ENCODE results near the gene MACO1. TPM values are rescaled to one million over a fixed set of nuclear protein-coding genes. Genes with fewer than 3 reads are reported as not detected.
A peak's percentile ranks its signal among the peaks of the same experiment; 100 is the strongest.

Gene MACO1
- total and polyA plus RNA-seq, 5 donors from 2014 or later: 5.0 to 20.3 (median 5.8) TPM

DNA sequence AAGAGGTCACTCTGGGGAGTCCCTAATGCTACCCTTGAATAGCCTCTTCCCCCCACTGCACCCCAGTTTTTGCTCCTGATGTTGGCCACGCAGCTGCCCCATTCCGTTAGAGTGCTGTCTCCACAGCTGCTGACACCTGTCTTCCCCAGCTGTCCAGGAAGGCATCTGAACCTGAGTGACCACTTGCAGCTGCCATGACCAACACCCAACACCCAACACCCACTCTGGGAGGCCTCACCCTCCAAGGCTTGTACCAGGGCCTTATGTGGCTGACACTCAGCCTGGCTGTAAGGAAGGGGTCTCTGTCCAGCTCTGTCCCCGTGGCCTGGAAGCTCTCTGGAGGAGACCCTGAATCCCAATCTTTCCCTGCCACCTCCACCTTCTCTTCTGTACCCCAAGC is 86.0 kb downstream of the MACO1 start:
- no peak for ATAC-seq (ENCODE audit: low read depth in 2 of 2)
- H3K36me3 ChIP-seq (ENCODE audit: control insufficient read depth, insufficient read depth, low read length): no peaks in the 10 kb centered on the region
- H3K27ac Mint-ChIP-seq: no peak overlapping the region

DNA sequence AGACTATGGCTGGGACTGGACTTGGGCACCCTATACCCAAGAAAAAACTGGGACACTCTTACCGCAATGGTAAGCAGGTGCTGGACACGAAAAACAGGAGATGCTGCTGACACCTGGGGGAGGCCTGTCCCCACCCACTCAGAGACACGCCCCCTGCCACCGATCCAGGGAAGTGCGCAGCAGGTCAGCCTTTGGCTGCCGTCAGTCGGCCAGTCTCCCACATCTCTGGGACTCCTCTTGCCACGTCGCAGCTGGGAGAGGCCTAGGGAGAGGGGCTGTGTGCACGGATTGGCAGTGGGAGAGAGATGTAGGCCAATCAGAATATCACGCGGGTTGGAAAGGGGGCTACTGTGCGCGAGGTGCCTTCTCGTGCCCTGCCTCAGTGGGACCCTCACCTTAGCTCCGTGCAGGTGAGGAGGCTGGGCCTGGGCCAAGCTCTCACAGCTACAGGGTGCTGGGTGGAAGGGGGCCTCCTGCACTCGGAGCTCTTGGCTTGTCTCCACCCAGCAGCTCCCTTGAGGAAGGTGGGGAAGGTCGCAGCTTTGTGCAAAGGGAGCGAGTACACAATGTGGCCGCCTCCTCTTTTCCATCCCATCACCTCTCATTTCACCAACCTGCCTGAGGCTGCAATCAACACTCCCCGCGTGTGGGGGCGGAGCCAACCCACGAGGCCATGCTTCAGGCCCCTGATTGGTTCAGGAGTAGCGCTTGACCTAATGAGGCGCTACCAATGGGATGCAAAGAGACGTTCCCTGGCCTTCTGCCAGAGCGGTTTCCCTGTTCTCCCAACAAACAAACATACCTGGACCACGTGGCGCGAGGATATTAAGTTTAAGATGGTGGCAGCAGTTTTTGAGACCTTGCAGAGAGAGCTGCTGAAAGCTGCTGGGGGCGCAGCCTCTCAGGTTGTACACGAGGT is 87.0 kb downstream of the MACO1 start:
- H3K36me3 Mint-ChIP-seq: no peaks in the 10 kb centered on the region
- ATAC-seq (ENCODE audit: low read depth in 2 of 2) (no peak), DNase-seq (no peak)
- H3K4me3 ChIP-seq (ENCODE audit: low read depth, low read length): no peak overlapping the region
- peaks cover 0 to 6% (median 0%) of the 10 kb centered on the region in 7 donors for H3K9me3 Mint-ChIP-seq
- no peak overlapping the region for H3K27ac ChIP-seq (ENCODE audit: insufficient read depth, low read length, poor library complexity, severe bottlenecking)
- H3K4me1 Mint-ChIP-seq: peaks cover 4 to 16% (median 12%) of the 10 kb centered on the region in 4 donors
- H3K27me3 Mint-ChIP-seq: peaks cover 4% of the 10 kb centered on the region
- H3K9me3 ChIP-seq (ENCODE audit: control insufficient read depth in 2 of 2, low read length in 2 of 2): no peaks in the 10 kb centered on the region
- H3K36me3 ChIP-seq (ENCODE audit: control insufficient read depth, insufficient read depth, low read length): no peaks in the 10 kb centered on the region
- H3K4me1 ChIP-seq (ENCODE audit: control insufficient read depth, insufficient read depth, low read length, poor library complexity, severe bottlenecking): peaks cover 5% of the 10 kb centered on the region
- H3K4me3 Mint-ChIP-seq: no peak overlapping the region
- no peak overlapping the region for H3K27ac Mint-ChIP-seq
- no peaks in the 10 kb centered on the region for H3K27me3 ChIP-seq (ENCODE audit: control insufficient read depth, insufficient read depth, low read length)

More for the DNA sequence above, 86.0 kb downstream of the MACO1 start:
- peaks cover 0 to 6% (median 0%) of the 10 kb centered on the region in 7 donors for H3K9me3 Mint-ChIP-seq
- Histone ChIP-seq H3K27ac (ENCODE audit: insufficient read depth, low read length, poor library complexity, severe bottlenecking) (no peak overlapping the region), H3K9me3 (ENCODE audit: control insufficient read depth in 2 of 2, low read length in 2 of 2) (no peaks in the 10 kb centered on the region), H3K27me3 (ENCODE audit: control insufficient read depth, insufficient read depth, low read length) (no peaks in the 10 kb centered on the region), H3K4me3 (ENCODE audit: low read depth, low read length) (no peak overlapping the region), H3K4me1 (ENCODE audit: control insufficient read depth, insufficient read depth, low read length, poor library complexity, severe bottlenecking) (peaks cover 5% of the 10 kb centered on the region)
- DNase-seq: no peak
- H3K4me3 Mint-ChIP-seq: no peak overlapping the region
- H3K4me1 Mint-ChIP-seq: peaks cover 4 to 16% (median 12%) of the 10 kb centered on the region in 4 donors
- no peaks in the 10 kb centered on the region for H3K36me3 Mint-ChIP-seq
- peaks cover 4% of the 10 kb centered on the region for H3K27me3 Mint-ChIP-seq

DNA sequence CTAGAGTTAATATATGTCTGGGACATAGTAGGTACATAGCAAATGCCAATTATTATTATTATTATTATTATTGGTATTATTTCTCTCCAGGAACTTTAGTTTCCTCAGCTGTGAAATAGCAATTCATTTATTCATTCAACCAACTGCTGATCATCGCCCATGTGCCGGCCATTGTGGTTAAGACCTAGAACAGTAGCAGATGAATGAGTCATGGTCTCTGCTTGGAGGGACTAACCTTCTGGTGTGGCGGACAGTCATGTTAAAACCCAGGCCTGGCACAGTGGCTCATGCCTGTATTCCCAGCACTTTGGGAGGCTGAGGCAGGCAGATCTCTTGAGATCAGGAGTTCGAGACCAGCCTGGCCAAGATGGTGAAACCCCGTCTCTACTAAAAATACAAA is 88.9 kb downstream of the MACO1 start:
- H3K36me3 Mint-ChIP-seq: no peaks in the 10 kb centered on the region
- peaks cover 0 to 5% (median 0%) of the 10 kb centered on the region in 7 donors for H3K9me3 Mint-ChIP-seq
- H3K4me3 Mint-ChIP-seq: no peak overlapping the region
- no peaks in the 10 kb centered on the region for H3K9me3 ChIP-seq (ENCODE audit: control insufficient read depth in 2 of 2, low read length in 2 of 2)
- no peaks in the 10 kb centered on the region for H3K27me3 Mint-ChIP-seq
- peaks cover 4 to 16% (median 11%) of the 10 kb centered on the region in 4 donors for H3K4me1 Mint-ChIP-seq
- H3K27me3 ChIP-seq (ENCODE audit: control insufficient read depth, insufficient read depth, low read length): no peaks in the 10 kb centered on the region
- peaks cover 5% of the 10 kb centered on the region for H3K4me1 ChIP-seq (ENCODE audit: control insufficient read depth, insufficient read depth, low read length, poor library complexity, severe bottlenecking)
- DNase-seq (no peak), ATAC-seq (ENCODE audit: low read depth in 2 of 2) (no peak)
- H3K4me3 ChIP-seq (ENCODE audit: low read depth, low read length): no peak overlapping the region
- H3K36me3 ChIP-seq (ENCODE audit: control insufficient read depth, insufficient read depth, low read length): no peaks in the 10 kb centered on the region
- peak overlapping the region in 1 of 3 donors; percentile 87 for H3K27ac Mint-ChIP-seq
- no peak overlapping the region for H3K27ac ChIP-seq (ENCODE audit: insufficient read depth, low read length, poor library complexity, severe bottlenecking)

DNA sequence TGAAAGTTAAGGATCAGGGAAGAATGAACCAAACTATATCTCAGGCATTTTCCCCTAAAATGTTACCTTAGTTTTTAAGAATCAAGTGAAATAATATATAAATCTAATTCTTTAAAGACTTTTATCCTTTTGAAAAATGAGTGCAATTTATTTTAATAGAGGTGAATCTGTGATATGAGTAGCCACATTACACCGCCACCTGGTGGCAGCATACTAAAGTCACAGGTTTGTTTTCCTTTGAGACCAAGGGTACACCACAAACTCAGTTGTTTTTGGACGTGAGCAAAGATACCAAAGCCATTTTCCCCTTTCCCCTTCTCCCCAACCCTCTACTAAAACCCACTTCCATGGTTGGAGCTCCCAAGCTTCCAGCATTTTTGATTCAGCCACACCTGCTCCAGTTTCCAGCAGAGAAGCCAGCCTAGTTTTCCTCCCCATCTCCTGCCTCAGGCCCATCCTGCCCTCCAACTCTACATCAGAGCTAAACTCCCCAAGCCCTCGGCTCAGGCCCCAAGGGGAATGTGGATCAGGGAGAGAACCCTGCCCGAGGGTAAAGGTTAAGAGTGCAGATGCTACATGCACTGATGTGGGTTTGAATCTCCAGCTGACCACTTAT is 89.9 kb downstream of the MACO1 start:
- no peak overlapping the region for H3K4me3 ChIP-seq (ENCODE audit: low read depth, low read length)
- peaks cover 5% of the 10 kb centered on the region for H3K4me1 ChIP-seq (ENCODE audit: control insufficient read depth, insufficient read depth, low read length, poor library complexity, severe bottlenecking)
- no peak overlapping the region for H3K27ac ChIP-seq (ENCODE audit: insufficient read depth, low read length, poor library complexity, severe bottlenecking)
- H3K9me3 Mint-ChIP-seq: peaks cover 0 to 4% (median 3%) of the 10 kb centered on the region in 7 donors
- ATAC-seq (ENCODE audit: low read depth in 2 of 2) (peak; percentile 64 to 67), DNase-seq (peak; percentile 50 to 83 (median 71))
- no peaks in the 10 kb centered on the region for H3K36me3 Mint-ChIP-seq
- peak overlapping the region; percentile 87 to 90 (median 88) for H3K27ac Mint-ChIP-seq
- no peaks in the 10 kb centered on the region for H3K36me3 ChIP-seq (ENCODE audit: control insufficient read depth, insufficient read depth, low read length)
- H3K4me3 Mint-ChIP-seq: no peak overlapping the region
- H3K9me3 ChIP-seq (ENCODE audit: control insufficient read depth in 2 of 2, low read length in 2 of 2): no peaks in the 10 kb centered on the region
- peaks cover 4 to 16% (median 10%) of the 10 kb centered on the region in 4 donors for H3K4me1 Mint-ChIP-seq
- H3K27me3 Mint-ChIP-seq: no peaks in the 10 kb centered on the region
- no peaks in the 10 kb centered on the region for H3K27me3 ChIP-seq (ENCODE audit: control insufficient read depth, insufficient read depth, low read length)

DNA sequence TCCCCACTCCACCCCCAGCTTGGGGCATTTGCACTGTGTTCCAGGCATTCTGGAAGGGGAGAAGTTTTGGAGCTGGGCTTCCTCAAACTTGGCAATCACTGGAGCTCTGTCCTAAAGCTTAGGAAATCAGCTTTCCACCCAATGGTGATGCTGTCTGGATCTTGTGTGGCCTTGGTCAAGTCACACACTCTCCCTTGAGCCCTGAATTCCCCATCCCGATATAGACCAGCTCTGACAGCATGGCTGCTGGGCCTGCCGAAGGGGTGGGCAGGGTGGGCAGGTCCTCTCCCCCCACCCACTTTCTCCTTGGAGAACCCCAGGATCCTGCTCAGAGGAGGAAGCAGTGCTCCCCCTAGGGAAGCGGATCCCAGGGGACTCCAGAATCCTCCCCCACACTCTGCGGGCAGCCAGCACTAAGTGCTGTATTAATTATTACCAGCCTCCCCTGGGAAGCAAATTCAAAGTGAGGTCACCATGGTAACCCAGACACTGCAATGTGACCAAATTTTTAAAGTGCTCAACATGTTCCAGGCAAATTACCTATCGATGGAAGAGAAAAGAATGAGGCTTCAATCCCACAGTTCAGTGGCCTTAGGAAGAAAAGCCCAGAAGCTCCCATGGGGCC is 91.4 kb downstream of the MACO1 start:
- no peaks in the 10 kb centered on the region for H3K36me3 ChIP-seq (ENCODE audit: control insufficient read depth, insufficient read depth, low read length)
- peaks cover 5% of the 10 kb centered on the region for H3K4me1 ChIP-seq (ENCODE audit: control insufficient read depth, insufficient read depth, low read length, poor library complexity, severe bottlenecking)
- Mint-ChIP-seq H3K36me3 (no peaks in the 10 kb centered on the region), H3K4me1 (peaks cover 4 to 16% (median 10%) of the 10 kb centered on the region in 4 donors), H3K4me3 (no peak overlapping the region), H3K27ac (peak overlapping the region in 1 of 3 donors; percentile 75), H3K27me3 (no peaks in the 10 kb centered on the region), H3K9me3 (peaks cover 0 to 4% (median 0%) of the 10 kb centered on the region in 7 donors)
- no peak for ATAC-seq (ENCODE audit: low read depth in 2 of 2)
- no peak for DNase-seq
- H3K4me3 ChIP-seq (ENCODE audit: low read depth, low read length): no peak overlapping the region
- no peak overlapping the region for H3K27ac ChIP-seq (ENCODE audit: insufficient read depth, low read length, poor library complexity, severe bottlenecking)
- H3K27me3 ChIP-seq (ENCODE audit: control insufficient read depth, insufficient read depth, low read length): no peaks in the 10 kb centered on the region
- no peaks in the 10 kb centered on the region for H3K9me3 ChIP-seq (ENCODE audit: control insufficient read depth in 2 of 2, low read length in 2 of 2)

DNA sequence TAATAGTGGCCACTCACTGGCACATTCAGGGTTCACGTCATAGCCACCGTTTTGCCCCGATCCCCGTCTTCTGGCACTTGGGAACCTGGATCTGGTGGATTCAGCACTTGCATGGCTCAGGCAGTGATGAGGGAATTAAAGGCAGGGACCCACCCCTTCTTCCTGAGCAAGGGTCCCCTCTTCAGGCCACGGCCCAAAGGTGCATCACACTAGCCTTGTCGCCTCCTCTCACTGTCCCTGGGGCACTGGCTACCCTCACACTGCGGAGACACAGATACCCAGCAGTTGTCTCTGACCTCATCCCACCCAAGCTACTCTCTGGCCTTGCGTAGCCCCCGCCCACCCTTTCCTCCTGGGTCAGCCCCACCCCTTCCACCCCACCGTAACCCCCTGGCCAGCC is 92.8 kb downstream of the MACO1 start:
- Histone ChIP-seq H3K4me1 (ENCODE audit: control insufficient read depth, insufficient read depth, low read length, poor library complexity, severe bottlenecking) (peaks cover 5% of the 10 kb centered on the region), H3K36me3 (ENCODE audit: control insufficient read depth, insufficient read depth, low read length) (no peaks in the 10 kb centered on the region), H3K27me3 (ENCODE audit: control insufficient read depth, insufficient read depth, low read length) (no peaks in the 10 kb centered on the region), H3K4me3 (ENCODE audit: low read depth, low read length) (no peak overlapping the region), H3K27ac (ENCODE audit: insufficient read depth, low read length, poor library complexity, severe bottlenecking) (no peak overlapping the region), H3K9me3 (ENCODE audit: control insufficient read depth in 2 of 2, low read length in 2 of 2) (no peaks in the 10 kb centered on the region)
- no peak for ATAC-seq (ENCODE audit: low read depth in 2 of 2)
- no peaks in the 10 kb centered on the region for H3K36me3 Mint-ChIP-seq
- peaks cover 0 to 4% (median 0%) of the 10 kb centered on the region in 7 donors for H3K9me3 Mint-ChIP-seq
- H3K27me3 Mint-ChIP-seq: no peaks in the 10 kb centered on the region
- H3K4me1 Mint-ChIP-seq: peaks cover 4 to 16% (median 8%) of the 10 kb centered on the region in 4 donors
- no peak overlapping the region for H3K4me3 Mint-ChIP-seq
- H3K27ac Mint-ChIP-seq: no peak overlapping the region
- DNase-seq: peak in 1 of 3 donors; percentile 26

DNA sequence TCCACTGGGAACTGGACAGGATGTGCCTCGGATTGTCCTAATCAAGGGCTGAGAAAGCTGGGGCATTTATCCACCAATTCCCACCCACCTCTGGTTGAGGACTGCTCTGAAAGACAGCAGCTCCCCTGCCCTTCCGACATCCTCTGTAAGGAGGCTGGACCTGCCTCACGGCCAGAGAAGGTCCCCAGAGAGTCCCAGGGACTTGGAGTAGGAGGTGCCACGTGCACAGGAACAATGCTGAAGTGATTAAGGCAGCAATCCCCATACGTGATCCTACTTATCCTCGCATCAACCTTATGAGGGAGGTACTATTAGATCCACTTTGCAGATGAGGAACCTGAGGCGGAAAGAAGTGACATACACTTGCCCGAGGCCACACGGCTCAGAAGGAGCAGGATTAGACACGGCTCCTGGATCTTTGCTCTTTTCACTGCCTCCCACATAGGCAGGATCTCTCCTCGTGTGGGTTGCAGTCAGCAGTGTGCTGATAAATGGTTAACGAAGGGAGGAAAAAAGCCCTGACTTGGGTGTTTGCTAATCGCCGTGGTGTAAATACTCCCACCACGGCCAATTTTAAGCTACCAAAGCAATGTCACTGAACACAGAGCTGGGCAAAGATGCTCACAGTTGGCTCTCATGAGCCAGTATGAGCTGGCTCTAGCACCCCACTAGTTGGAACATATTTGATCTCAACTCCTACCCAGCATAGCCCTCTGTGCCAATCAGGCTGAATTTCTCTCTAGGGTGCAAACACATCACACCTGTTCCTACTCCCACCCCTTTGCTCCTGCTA is 94.1 kb downstream of the MACO1 start:
- Histone ChIP-seq H3K27ac (ENCODE audit: insufficient read depth, low read length, poor library complexity, severe bottlenecking) (no peak overlapping the region), H3K4me3 (ENCODE audit: low read depth, low read length) (no peak overlapping the region), H3K36me3 (ENCODE audit: control insufficient read depth, insufficient read depth, low read length) (no peaks in the 10 kb centered on the region), H3K27me3 (ENCODE audit: control insufficient read depth, insufficient read depth, low read length) (no peaks in the 10 kb centered on the region), H3K4me1 (ENCODE audit: control insufficient read depth, insufficient read depth, low read length, poor library complexity, severe bottlenecking) (peaks cover 5% of the 10 kb centered on the region), H3K9me3 (ENCODE audit: control insufficient read depth in 2 of 2, low read length in 2 of 2) (no peaks in the 10 kb centered on the region)
- no peak for ATAC-seq (ENCODE audit: low read depth in 2 of 2)
- DNase-seq: no peak
- no peak overlapping the region for H3K4me3 Mint-ChIP-seq
- peaks cover 0 to 4% (median 0%) of the 10 kb centered on the region in 7 donors for H3K9me3 Mint-ChIP-seq
- peaks cover 4 to 16% (median 9%) of the 10 kb centered on the region in 4 donors for H3K4me1 Mint-ChIP-seq
- H3K36me3 Mint-ChIP-seq: no peaks in the 10 kb centered on the region
- no peaks in the 10 kb centered on the region for H3K27me3 Mint-ChIP-seq
- H3K27ac Mint-ChIP-seq: no peak overlapping the region

Measured in CD4-positive, CD25-positive, alpha-beta regulatory T cell (primary cell).